ENCODE data around the gene SELENOF.

Gene SELENOF

DNA sequence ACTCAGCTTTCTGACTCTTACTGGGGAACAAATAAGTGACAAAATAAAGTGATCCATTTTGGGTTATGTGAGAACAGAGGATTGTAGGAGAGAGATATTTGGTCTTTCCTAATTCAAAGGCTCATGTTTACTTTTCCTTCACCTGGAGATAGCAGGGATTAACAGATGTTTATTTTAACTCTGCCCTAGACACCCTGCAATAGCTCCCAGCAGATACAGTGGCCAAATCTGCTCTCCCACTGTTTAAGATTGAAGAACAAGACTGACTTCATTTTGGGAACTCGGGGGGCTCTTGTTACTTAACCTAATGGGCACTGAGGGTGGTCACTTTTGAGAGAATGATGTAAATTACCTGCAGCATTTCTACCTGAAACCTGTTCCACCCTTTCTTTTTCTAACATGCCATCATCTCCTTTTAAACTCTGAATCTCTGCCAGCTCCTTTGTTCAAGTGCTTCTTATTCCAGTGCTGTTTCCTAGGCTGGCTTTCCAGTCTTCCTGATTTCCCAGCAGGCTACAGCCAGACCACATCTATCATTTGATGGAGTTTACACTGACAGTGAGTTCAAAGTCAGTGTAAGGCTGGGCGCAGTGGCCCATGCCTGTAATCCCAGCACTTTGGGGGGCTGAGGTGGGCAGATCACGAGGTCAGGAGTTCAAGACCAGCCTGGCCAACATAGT, 90.0 kb downstream of the SELENOF start:
- Histone ChIP-seq H3K79me2 (ENCODE audit: insufficient read depth, low read length) (no peaks in the 10 kb centered on the region), H4K20me1 (ENCODE audit: insufficient read depth, low read length) (no peaks in the 10 kb centered on the region), H3K4me1 (ENCODE audit: insufficient read depth, low read length, severe bottlenecking) (no peaks in the 10 kb centered on the region), H3K9me3 (ENCODE audit: low read length) (no peaks in the 10 kb centered on the region), H2AFZ (ENCODE audit: low read length) (no peak overlapping the region), H3K9ac (ENCODE audit: low read length) (no peak overlapping the region), H3K4me2 (ENCODE audit: low read length) (no peak overlapping the region), H3K36me3 (ENCODE audit: insufficient read depth, low read length) (no peaks in the 10 kb centered on the region), H3K27me3 (ENCODE audit: insufficient read depth, low read length) (no peaks in the 10 kb centered on the region), H3F3A (ENCODE audit: insufficient read depth, low read length) (no peaks in the 10 kb centered on the region), H3K9me2 (ENCODE audit: low read depth, low read length) (no peaks in the 10 kb centered on the region), H3K4me3 (ENCODE audit: low read depth, low read length, poor library complexity, severe bottlenecking) (no peak overlapping the region), H3K27ac (ENCODE audit: low read depth, low read length, poor library complexity, severe bottlenecking) (no peak overlapping the region)
- TF ChIP-seq, protein P1, sequence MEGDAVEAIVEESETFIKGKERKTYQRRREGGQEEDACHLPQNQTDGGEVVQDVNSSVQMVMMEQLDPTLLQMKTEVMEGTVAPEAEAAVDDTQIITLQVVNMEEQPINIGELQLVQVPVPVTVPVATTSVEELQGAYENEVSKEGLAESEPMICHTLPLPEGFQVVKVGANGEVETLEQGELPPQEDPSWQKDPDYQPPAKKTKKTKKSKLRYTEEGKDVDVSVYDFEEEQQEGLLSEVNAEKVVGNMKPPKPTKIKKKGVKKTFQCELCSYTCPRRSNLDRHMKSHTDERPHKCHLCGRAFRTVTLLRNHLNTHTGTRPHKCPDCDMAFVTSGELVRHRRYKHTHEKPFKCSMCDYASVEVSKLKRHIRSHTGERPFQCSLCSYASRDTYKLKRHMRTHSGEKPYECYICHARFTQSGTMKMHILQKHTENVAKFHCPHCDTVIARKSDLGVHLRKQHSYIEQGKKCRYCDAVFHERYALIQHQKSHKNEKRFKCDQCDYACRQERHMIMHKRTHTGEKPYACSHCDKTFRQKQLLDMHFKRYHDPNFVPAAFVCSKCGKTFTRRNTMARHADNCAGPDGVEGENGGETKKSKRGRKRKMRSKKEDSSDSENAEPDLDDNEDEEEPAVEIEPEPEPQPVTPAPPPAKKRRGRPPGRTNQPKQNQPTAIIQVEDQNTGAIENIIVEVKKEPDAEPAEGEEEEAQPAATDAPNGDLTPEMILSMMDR (IDR thresholded peaks at IDR 0.05; ENCODE audit: low read length): no peak
- no peak for TF ChIP-seq EZH2 (IDR thresholded peaks at IDR 0.05; ENCODE audit: borderline replicate concordance, low read length)

DNA sequence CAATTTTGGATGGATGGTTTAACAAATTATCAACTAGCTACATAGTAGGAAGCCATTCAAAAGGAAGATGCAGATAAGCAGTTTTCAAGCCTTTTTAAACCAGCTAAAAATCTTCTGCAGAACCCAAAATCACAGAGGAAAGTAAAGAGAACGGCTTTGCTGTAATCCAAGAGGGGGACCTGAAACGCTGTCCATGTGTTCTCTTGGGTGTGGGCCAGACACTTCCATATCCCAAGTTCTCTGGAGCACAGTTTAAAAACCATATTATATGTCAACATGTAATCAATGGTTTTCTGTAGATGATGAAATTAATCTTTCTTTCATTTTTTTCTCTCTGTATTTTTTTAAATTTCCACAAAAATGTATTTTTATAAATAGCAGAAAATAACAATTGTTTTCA, 90.5 kb downstream of the SELENOF start:
- Histone ChIP-seq H3K36me3 (ENCODE audit: insufficient read depth, low read length) (no peaks in the 10 kb centered on the region), H3K4me3 (ENCODE audit: low read depth, low read length, poor library complexity, severe bottlenecking) (no peak overlapping the region), H3K27me3 (ENCODE audit: insufficient read depth, low read length) (no peaks in the 10 kb centered on the region), H3K27ac (ENCODE audit: low read depth, low read length, poor library complexity, severe bottlenecking) (no peak overlapping the region), H4K20me1 (ENCODE audit: insufficient read depth, low read length) (no peaks in the 10 kb centered on the region), H3K4me1 (ENCODE audit: insufficient read depth, low read length, severe bottlenecking) (no peaks in the 10 kb centered on the region), H3K9ac (ENCODE audit: low read length) (no peak overlapping the region), H3K9me3 (ENCODE audit: low read length) (no peaks in the 10 kb centered on the region), H2AFZ (ENCODE audit: low read length) (no peak overlapping the region), H3F3A (ENCODE audit: insufficient read depth, low read length) (no peaks in the 10 kb centered on the region), H3K9me2 (ENCODE audit: low read depth, low read length) (no peaks in the 10 kb centered on the region), H3K4me2 (ENCODE audit: low read length) (no peak overlapping the region), H3K79me2 (ENCODE audit: insufficient read depth, low read length) (no peaks in the 10 kb centered on the region)
- TF ChIP-seq EZH2 (IDR thresholded peaks at IDR 0.05; ENCODE audit: borderline replicate concordance, low read length): no peak
- TF ChIP-seq, protein P1 (IDR thresholded peaks at IDR 0.05; ENCODE audit: low read length): no peak

DNA sequence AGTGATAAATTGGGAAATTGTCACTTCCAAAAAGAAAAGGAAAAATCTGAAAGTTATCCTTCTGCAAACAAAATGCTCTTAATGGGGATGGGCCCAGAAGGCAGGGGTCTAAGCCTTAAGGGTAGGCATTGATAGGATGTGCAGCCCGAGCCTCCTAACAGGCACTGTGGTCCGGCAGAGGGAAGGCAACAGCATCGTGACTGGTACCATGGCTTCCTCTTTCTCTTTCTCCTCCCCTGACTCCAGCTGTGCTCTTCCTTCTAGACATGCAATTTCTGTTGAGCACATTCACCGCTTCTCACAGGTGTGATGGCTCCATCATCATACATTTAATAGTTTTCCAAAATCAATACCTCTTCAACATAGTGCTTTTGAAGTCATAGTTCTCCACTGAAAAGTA, 91.5 kb downstream of the SELENOF start:
- TF ChIP-seq, protein P1 (IDR thresholded peaks at IDR 0.05; ENCODE audit: low read length): no peak
- no peak for TF ChIP-seq EZH2 (IDR thresholded peaks at IDR 0.05; ENCODE audit: borderline replicate concordance, low read length)
- Histone ChIP-seq H3K27me3 (ENCODE audit: insufficient read depth, low read length) (no peaks in the 10 kb centered on the region), H3K36me3 (ENCODE audit: insufficient read depth, low read length) (no peaks in the 10 kb centered on the region), H3K27ac (ENCODE audit: low read depth, low read length, poor library complexity, severe bottlenecking) (no peak overlapping the region), H3F3A (ENCODE audit: insufficient read depth, low read length) (no peaks in the 10 kb centered on the region), H2AFZ (ENCODE audit: low read length) (no peak overlapping the region), H3K9me3 (ENCODE audit: low read length) (no peaks in the 10 kb centered on the region), H3K9ac (ENCODE audit: low read length) (no peak overlapping the region), H3K79me2 (ENCODE audit: insufficient read depth, low read length) (no peaks in the 10 kb centered on the region), H3K4me3 (ENCODE audit: low read depth, low read length, poor library complexity, severe bottlenecking) (no peak overlapping the region), H3K9me2 (ENCODE audit: low read depth, low read length) (no peaks in the 10 kb centered on the region), H4K20me1 (ENCODE audit: insufficient read depth, low read length) (no peaks in the 10 kb centered on the region), H3K4me1 (ENCODE audit: insufficient read depth, low read length, severe bottlenecking) (no peaks in the 10 kb centered on the region), H3K4me2 (ENCODE audit: low read length) (no peak overlapping the region)

Data from OCI-LY1 (cell line).